SU-DHL-6 (cell line): ENCODE results near the gene SEZ6L2.

Experiments
- H2AFZ ChIP-seq: fragments of 200-600 bp; sonication (generic); 2 replicates; pipeline ENCODE4 v1.6.1; 2014; ENCODE audit warnings: low read depth, mild to moderate bottlenecking, moderate library complexity, mixed read lengths, antibody characterized with exemption, low read length; ENCODE audit not compliant: severe bottlenecking
- H3F3A ChIP-seq: fragments of 200-600 bp; shearing (Covaris generic); 2 replicates; pipeline ENCODE4 v1.6.0; 2016; ENCODE audit warnings: antibody characterized with exemption, mild to moderate bottlenecking; ENCODE audit not compliant: insufficient read depth
- H3K27ac ChIP-seq: fragments of 200-600 bp; sonication (generic); 2 replicates; pipeline ENCODE4 v1.5.1; 2016; ENCODE audit warnings: low read depth, mild to moderate bottlenecking, low read length, moderate library complexity, mixed read lengths
- H3K27me3 ChIP-seq: fragments of 200-600 bp; sonication (generic), shearing (Covaris generic); 2 replicates; pipeline ENCODE4 v1.6.0; 2014; ENCODE audit warnings: mild to moderate bottlenecking, low read length
- H3K36me3 ChIP-seq: fragments of 200-600 bp; sonication (generic); 2 replicates; pipeline ENCODE4 v1.6.1; 2014; ENCODE audit warnings: mild to moderate bottlenecking, low read length, mixed read lengths
- H3K4me2 ChIP-seq: fragments of 300-600, 200-600 bp; shearing (Covaris generic), sonication (generic); 2 replicates; pipeline ENCODE4 v1.6.0; 2014; ENCODE audit warnings: low read length, low read depth, mild to moderate bottlenecking; ENCODE audit not compliant: poor library complexity, severe bottlenecking
- H3K4me3 ChIP-seq: fragments of 200-600 bp; sonication (generic); 2 replicates; pipeline ENCODE4 v1.5.1; 2014; ENCODE audit warnings: antibody characterized with exemption, low read length, mild to moderate bottlenecking, mixed read lengths; ENCODE audit not compliant: insufficient read depth, poor library complexity, severe bottlenecking
- H3K79me2 ChIP-seq: fragments of 200-600 bp; sonication (generic); 2 replicates; pipeline ENCODE4 v1.6.1; 2014; ENCODE audit warnings: mild to moderate bottlenecking, low read length, moderate library complexity; ENCODE audit not compliant: insufficient read depth
- H3K9ac ChIP-seq: fragments of 200-600 bp; sonication (generic); 2 replicates; pipeline ENCODE4 v1.7.0; 2014; ENCODE audit warnings: mild to moderate bottlenecking, low read length
- H3K9me2 ChIP-seq: fragments of 200-600 bp; sonication (generic); replicated peaks from 2 replicates; pipeline ENCODE4 v1.6.1; 2014; ENCODE audit warnings: low read length; ENCODE audit not compliant: insufficient read depth
- H3K9me3 ChIP-seq: fragments of 200-600 bp; sonication (generic); 2 replicates; pipeline ENCODE4 v1.6.1; 2014; ENCODE audit warnings: low read length, mixed read lengths; ENCODE audit not compliant: insufficient read depth
- H4K20me1 ChIP-seq: fragments of 200-600 bp; sonication (generic); 2 replicates; pipeline ENCODE4 v1.6.1; 2014; ENCODE audit warnings: low read depth, mild to moderate bottlenecking, antibody characterized with exemption, low read length, moderate library complexity, mixed read lengths
- EZH2phosphoT487 ChIP-seq: fragments of 200-600 bp; sonication (generic), shearing (Covaris generic); conservative IDR thresholded peaks from 2 replicates; pipeline ENCODE4 v1.6.1; 2018; ENCODE audit warnings: mild to moderate bottlenecking, antibody characterized with exemption, low read length, moderate library complexity, mixed read lengths
- TF ChIP-seq, protein P1 (sequence below): fragments of 200-600 bp; sonication (generic); IDR thresholded peaks from one replicate; pipeline ENCODE4 v1.5.1; 2017; ENCODE audit warnings: antibody characterized with exemption, mild to moderate bottlenecking, low read length, moderate library complexity; ENCODE audit not compliant: insufficient read depth, poor library complexity, severe bottlenecking

Gene SEZ6L2

DNA sequence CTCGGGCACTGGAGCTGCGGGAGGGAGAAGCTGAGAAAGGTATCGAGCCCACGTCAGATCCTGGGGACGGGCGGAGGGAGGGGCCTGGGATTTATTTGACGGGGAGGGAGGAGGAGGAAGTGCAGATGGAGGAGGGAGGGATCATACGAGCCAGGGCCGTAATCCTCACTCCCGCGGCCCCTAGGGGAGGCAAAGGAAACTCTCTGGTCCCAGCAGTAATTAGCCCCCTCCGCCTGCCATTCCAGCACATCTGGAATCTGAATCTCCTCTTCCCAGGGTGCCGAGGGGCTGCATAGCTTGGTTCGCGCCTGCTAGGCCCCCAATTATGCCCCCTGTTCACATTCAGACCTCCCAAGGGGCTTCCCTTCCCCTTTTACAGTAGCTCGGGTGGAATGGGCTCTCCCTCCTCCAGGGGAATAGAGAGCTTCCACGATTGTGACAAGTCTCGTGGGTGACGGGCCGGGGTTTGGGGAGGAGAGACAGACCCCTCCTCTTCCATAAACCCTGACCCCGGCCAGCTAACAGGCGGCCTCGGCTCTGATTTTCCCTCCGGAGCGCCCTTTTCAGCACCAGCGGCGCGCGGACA lies at the start of gene SEZ6L2:
TSS of gene SEZ6L2 (minus strand) at position 35 of the 586 bp plus-strand sequence. CDS start 531 bp downstream, outside the sequence.
- peak within 1 kb of the TSS; percentile 64 for H2AFZ ChIP-seq
- H3K27ac ChIP-seq, result no peak within 1 kb of the TSS

DNA sequence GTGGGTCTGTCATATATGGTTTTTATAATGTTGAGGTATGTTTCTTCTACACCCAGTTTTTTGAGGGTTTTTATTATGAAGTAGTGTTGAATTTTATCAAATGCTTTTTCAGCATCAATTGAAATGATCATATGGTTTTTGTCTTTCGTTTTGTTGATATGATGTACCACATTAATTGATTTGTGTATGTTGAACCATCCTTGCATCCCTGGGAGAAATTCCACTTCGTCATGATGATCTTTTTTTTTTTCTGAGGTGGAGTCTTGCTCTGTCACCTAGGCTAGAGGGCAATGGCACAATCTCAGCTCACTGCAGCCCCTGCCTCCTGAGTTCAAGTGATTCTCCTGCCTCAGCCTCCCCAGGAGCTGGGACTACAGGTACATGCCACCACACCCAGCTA lies 48.5 kb upstream of the SEZ6L2 start:
- H3K79me2 ChIP-seq, result no peaks in the 10 kb centered on the region
- H2AFZ ChIP-seq, result no peak overlapping the region
- H3K27ac ChIP-seq, result no peak overlapping the region
- no peaks in the 10 kb centered on the region for H3K36me3 ChIP-seq
- no peak overlapping the region for H3K4me2 ChIP-seq
- H3K9me2 ChIP-seq, result no peaks in the 10 kb centered on the region
- H3K27me3 ChIP-seq, result no peaks in the 10 kb centered on the region
- H3K9ac ChIP-seq, result no peak overlapping the region
- H4K20me1 ChIP-seq, result no peaks in the 10 kb centered on the region
- H3K9me3 ChIP-seq, result no peaks in the 10 kb centered on the region
- TF ChIP-seq, protein P1, sequence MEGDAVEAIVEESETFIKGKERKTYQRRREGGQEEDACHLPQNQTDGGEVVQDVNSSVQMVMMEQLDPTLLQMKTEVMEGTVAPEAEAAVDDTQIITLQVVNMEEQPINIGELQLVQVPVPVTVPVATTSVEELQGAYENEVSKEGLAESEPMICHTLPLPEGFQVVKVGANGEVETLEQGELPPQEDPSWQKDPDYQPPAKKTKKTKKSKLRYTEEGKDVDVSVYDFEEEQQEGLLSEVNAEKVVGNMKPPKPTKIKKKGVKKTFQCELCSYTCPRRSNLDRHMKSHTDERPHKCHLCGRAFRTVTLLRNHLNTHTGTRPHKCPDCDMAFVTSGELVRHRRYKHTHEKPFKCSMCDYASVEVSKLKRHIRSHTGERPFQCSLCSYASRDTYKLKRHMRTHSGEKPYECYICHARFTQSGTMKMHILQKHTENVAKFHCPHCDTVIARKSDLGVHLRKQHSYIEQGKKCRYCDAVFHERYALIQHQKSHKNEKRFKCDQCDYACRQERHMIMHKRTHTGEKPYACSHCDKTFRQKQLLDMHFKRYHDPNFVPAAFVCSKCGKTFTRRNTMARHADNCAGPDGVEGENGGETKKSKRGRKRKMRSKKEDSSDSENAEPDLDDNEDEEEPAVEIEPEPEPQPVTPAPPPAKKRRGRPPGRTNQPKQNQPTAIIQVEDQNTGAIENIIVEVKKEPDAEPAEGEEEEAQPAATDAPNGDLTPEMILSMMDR, result no peak
- no peak for TF ChIP-seq EZH2phosphoT487
- H3F3A ChIP-seq, result no peaks in the 10 kb centered on the region
- H3K4me3 ChIP-seq, result no peak overlapping the region

More for the DNA sequence above, at the start of gene SEZ6L2:
- Histone ChIP-seq H3K4me2 (peak within 1 kb of the TSS; percentile 56), H3K79me2 (no peaks in the 10 kb centered on the region), H3K9me3 (no peaks in the 10 kb centered on the region), H3K27me3 (no peaks in the 10 kb centered on the region), H4K20me1 (no peaks in the 10 kb centered on the region), H3K9ac (no peak within 1 kb of the TSS), H3K36me3 (no peaks in the 10 kb centered on the region), H3K4me3 (peak within 1 kb of the TSS; percentile 55), H3F3A (no peaks in the 10 kb centered on the region), H3K9me2 (no peaks in the 10 kb centered on the region)
- TF ChIP-seq, protein P1, result no peak
- TF ChIP-seq EZH2phosphoT487, result no peak

DNA sequence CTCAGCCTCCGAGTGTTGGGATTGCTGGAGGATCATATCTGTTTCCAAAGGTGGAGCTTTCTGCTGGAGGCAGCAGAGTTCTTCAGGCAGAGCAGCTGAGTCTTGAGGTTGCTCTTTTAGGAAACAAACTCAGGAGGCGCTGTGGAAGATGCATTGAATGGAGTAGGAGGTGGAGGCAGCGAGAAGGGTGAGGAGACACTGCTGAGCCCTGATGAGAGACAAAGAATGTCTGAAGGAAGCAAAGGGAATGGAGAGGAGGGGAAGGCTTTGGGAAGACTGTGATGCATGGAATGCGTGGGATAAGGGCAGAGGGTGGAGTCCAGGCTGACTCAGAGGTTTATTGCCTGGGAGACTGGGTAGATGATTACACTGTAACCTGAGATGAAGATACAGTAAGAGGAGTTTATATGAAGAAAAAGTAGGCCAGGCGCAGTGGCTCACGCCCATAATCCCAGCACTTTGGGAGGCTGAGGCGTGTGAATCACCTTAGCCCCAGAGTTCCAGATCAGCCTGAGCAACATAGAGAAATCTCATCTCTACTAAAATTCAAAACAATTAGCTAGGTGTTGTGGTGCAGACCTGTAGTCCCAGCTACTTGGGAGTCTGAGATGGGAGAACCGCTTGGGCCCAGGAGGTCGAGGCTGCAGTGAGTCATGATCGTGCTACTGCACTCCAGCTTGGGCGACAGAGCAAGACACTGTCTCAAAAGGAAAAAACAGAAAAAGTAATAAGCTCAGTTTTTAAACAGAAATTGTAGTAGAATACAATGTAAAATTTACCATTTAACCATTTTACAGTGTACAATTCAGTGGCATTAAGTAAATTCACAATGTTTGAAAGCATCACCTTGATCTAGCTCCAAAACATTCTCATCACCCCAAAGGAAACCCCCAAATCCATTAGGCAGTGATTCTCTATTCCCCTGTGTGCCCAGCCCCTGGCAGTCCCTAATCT lies 44.8 kb upstream of the SEZ6L2 start:
- TF ChIP-seq EZH2phosphoT487, result no peak
- TF ChIP-seq, protein P1, result no peak

More for the DNA sequence above, 44.8 kb upstream of the SEZ6L2 start:
- Histone ChIP-seq H3K4me2 (no peak overlapping the region), H2AFZ (no peak overlapping the region), H4K20me1 (no peaks in the 10 kb centered on the region), H3K4me3 (no peak overlapping the region), H3K79me2 (no peaks in the 10 kb centered on the region), H3K27ac (no peak overlapping the region), H3K9me3 (no peaks in the 10 kb centered on the region), H3K27me3 (no peaks in the 10 kb centered on the region), H3K9ac (no peak overlapping the region), H3K36me3 (no peaks in the 10 kb centered on the region), H3F3A (no peaks in the 10 kb centered on the region), H3K9me2 (no peaks in the 10 kb centered on the region)
